NAMALWA (cell line): Measurements from ENCODE around the gene CBY2.

Source experiments
- DNase-seq: peaks from one replicate; pipeline ENCODE4 v3.0.0-alpha.2; 2015; ENCODE audit warnings: low spot score

CBY2 gene

DNA sequence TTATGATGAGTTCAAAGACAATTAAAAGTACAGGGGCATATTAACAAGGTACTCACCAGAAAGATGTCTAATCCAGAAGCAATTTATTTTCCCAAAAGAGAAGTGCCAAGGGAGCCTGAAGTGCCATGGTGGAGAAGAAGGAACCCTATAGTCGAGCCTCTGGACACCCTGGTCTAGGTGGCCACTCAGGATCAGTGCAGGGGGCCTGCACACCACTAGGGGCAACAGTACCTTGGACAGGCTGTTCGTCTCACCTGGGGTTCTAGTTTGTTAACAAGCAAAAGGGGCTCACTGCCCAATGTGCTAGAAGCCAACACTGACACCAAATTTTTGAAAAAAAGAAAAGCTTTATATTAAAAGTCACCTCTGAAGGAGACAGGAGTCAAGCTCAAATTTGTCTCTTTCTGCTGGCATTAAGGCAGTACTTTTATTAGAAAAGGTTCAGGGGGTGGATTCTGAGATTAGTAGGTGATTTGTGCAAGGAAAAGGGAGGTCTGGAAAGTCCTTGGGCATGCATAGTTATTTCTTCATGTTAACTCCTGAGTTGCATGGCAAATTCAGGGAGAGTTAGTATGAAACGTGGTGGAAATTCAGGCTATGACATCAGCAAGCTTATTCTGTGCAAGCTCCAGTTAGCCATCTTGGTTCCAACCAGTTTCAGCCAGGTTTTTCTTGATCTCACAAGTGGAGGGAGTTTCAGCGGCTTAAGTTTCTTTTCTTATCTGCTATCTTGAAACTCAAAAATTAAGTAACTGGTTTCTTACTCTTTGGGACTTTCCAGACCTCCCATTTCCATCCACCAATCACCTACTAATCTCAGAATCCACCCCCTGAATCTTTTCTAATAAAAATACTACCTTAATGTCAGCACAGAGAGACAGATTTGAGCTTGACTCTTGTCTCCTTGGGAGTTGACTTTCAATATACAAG lies 884 bp upstream of the CBY2 start:
- no peak for DNase-seq

DNA sequence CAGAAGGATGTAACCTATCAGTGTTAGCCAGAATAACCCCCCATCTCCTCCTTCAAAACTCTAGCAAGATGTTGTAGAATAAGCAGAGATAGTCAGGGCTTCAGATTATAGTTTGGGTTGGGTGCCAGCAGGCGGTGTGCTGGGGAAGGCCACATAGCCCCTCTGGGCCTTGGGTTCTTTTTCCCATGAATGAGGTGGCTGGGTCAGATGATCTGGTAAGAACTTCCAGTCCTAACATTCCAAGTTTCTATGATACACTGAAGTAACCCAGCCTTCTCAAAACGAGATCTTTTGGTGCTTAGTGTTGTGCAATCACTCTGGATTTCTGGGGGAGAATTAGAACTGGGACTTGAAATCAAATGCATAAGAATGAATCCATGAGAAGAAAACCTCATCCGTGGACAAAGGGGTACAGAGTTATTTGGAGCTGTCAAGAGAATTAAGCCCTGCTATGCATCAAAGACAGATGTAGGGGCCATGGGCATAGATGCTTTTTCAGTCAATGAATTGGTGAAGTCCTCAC lies 810 bp downstream of the CBY2 start:
- DNase-seq, result no peak

DNA sequence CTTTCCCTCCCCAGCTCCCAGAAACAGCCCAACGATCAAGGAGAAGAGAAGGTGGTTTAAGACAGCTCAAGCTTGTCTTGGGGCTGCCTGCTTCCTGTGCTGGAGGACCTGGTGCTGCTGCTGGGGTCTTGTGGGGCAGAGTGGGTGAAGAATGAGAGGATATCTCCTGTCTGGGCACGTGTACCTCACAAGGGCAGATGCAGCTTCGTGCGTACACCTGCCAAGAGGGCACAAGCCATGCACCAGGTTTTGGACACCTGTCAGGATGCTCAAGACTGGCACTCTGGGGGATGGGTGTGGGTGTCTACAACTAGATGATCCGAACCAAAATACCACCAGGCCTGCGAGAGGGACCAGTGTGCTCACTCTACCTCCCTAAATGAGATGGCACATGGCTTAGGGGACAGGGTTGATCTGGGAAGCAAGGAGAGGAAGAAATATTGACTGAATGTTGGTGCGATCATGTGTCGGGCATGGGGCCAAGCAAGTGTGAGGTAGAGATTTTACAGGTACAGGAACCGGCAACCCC lies 2.2 kb downstream of the CBY2 start:
- no peak for DNase-seq

DNA sequence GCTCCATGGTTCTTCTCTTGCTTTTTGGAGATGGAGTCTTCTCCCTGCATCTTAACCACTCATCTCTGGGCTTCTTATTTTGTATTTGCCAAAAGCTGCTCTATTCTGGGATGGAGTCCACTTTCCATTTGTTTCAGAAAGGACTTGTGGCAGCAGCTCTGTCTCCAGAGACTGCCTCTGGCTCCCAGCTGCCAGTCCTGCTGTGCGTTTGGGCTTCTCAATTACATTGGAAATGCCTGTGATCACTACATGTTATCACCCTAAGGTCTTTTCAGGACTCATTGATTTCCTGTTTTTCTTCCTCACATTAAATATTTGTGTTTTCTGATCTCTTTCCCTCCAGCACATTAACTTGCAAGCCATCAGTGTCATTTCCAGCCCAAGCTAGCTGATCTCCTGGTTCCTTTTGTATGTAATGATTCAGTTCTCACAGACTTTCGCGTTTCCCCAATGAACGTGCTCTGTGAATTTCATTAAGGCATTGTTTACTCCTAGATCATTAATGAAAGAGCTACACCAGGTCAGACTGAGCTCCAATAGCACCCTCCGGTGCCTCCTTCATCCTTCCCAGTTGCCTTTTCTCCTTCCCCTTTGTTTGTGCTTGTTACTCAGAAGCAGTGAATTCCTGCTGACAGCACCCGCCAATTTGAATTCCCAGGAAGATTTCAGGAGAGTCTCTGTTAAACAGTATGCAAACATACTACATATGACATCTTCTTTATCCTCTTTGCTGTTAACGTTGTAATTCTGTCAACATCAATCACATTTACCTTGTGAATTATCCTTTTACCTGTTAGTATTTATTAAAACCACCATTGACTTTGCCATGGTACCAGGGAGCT lies 3.0 kb downstream of the CBY2 start:
- no peak for DNase-seq

DNA sequence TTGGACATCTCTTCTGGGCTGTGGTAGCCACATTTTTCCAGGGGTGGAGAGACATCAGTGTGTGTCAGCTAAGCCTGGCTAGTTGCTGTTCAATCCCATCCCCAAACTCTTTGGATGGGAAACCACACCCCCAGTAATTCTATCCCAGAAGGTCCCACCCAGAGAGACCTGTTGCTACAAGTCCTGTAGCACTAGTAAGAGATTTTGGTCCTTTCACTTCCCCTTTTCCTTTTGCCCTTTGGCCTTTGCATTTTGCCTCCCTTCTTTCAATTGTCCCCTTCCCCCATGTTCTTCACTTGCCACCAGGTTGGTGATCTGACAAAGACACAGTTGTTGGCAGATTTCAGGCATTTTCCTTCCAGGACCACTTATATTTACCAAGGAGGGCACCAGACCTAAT lies 3.8 kb downstream of the CBY2 start:
- peak; percentile 9 for DNase-seq

DNA sequence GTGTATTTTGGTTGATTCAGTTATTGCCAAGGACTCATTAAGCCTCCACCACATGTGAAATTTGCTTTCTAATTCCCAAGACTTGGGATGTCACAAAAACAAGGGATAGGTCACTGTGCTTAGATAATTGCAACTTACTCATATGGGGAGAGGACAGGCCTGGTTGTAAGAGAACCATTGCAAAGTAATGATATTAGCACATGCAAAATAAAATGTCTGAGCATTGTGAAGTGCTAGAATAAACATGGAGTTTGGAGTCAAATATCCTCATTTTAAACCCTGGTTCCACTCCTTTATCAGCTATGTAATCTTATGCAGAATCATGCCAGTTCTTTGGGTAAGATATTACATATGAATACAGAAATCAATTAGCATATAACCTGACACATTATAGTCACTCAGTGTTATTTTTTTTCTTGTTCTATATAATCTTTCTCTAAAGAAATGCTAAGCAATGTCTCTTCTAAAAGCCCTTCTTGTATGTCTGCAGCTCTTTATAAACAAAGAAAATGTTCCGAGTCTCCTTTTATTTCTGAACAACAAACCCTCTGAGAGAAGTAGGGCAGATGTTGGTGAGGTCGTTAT lies 5.5 kb downstream of the CBY2 start:
- no peak for DNase-seq

DNA sequence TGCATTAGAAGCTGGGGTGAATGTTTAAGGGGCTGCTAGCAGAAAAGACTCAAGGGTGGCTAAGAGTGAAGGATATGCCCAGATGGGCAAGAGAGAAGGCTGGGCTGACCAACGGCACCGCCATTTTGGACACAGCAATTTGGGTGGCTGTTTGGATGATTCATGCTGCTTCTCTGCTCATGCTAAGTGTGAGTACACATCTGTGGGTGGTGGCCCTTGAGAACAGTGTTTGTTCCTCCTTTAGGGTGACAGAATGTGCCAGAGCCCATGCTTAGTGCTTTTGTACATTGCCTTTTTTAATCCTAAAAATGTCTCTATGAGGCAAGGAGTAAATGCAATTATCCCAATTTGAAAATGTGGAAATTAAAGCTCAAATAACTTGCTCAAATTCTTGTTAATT lies 9.8 kb downstream of the CBY2 start:
- DNase-seq, result no peak

DNA sequence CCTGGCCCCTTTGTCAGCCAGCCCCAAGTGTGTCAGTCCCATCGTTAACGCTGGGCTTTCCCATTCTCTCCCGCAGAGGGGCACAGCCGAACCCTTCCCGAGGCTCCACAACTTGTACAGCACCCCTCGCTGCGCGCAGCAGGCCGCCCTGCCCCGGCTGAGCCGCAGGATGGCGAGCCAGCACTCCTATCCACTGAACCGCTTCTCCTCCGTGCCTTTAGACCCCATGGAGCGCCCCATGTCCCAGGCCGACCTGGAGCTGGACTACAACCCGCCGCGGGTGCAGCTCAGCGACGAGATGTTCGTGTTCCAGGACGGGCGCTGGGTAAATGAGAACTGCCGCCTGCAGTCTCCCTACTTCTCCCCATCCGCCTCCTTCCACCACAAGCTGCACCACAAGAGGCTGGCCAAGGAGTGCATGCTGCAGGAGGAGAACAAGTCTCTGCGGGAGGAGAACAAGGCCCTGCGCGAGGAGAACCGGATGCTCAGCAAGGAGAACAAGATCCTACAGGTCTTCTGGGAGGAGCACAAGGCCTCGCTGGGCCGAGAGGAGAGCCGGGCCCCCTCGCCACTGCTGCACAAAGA lies 11.1 kb downstream of the CBY2 start:
- no peak for DNase-seq

DNA sequence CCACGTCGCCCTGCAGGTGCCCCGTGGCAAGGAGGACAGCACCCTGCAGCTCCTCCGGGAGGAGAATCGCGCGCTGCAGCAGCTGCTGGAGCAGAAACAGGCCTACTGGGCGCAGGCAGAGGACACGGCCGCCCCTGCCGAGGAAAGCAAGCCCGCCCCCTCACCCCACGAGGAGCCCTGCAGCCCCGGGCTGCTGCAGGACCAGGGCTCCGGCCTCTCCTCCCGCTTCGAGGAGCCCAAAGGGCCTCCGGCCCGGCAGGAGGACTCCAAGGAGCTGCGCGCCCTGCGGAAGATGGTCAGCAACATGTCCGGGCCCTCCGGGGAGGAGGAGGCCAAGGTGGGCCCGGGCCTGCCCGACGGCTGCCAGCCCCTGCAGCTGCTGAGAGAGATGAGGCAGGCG lies 11.6 kb downstream of the CBY2 start:
- no peak for DNase-seq

DNA sequence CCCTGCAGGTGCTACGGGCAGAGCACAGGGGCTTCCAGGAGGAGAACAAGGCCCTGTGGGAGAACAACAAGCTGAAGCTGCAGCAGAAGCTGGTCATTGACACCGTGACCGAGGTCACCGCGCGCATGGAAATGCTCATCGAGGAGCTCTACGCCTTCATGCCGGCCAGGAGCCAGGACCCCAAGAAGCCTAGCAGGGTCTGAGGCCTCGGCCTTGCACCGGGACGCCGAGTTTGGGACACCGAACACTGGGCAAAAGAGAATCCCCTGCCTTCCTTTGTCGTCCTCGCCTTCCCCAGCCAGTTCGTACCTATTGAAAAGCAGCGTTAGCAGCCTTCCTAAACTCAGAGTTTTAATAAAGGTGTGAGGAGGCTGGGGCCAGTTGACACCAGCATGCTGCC lies 12.1 kb downstream of the CBY2 start:
- DNase-seq, result no peak

DNA sequence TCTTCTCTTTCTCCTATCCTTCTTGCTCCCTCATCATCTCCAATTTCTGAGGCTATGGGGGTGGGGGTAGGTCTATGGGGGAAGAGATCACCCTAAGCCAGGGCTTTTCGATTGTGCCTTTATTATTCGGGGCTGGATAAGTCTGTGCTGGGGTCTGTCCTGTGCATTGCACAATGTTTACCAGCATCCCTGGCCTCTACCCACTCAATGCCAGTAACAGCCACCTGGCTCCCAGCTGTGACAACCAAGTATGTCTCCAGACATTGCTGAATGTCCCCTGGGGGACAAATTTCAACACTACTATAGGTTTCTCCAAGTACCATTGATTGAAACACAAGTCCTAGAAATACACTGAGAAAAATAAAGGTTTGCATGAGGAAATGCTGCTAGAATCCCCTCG lies 13.2 kb downstream of the CBY2 start:
- no peak for DNase-seq

DNA sequence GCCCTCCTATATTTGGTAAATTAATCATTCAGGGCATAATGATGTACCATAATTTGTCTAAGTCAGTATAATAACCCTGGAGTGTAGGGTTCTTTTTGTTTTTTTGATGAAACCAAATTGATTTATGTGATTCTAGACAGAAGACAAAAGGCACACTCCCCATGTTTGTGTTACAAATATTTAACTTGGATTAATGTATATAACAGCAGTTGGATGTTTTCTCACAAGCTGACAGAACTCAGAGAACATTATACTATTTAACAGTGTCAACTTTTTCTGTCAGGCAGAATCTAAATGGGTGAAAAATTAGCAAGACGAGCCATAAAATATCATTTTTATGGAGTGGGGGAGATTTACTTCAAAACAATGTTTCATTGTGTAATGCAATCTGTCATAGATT lies 15.2 kb downstream of the CBY2 start:
- DNase-seq, result no peak

DNA sequence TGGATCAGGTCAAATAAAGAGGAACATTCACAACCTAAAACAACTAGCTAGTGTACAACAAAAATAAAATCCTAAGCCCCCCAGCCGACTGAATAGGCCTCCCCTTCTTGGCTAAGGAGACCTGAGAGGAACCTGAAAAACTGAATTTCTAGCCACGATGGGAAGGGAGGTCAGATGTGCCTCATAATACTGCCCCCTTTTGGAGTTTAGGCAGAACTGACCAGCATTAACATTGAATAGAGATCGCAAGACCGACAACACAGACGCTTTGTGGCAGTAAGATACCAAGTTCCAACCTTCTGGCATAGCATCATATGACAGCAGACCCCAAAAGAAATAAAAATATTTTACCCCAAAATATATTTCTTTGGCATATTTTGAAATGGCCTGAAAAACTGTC lies 15.9 kb downstream of the CBY2 start:
- DNase-seq, result peak; percentile 35

DNA sequence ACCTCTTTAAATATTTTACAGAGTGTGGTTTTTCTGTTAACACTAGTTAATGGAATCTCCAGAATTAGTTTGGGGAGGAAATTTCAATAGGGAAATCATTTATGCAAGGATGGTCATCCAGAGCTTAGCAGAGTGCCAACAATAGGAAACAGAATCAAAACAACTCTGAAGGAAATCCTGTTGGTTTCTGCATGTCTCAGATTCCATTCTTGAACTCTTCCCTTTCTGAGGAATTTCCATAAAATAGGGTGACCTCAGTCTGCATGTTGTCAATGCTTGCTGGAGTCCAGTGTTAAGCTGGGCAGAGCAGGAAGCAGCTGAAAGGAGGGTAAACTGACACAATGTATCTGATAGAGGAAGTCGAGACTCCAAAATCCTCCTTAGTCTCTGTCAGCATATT lies 16.9 kb downstream of the CBY2 start:
- DNase-seq, result no peak

DNA sequence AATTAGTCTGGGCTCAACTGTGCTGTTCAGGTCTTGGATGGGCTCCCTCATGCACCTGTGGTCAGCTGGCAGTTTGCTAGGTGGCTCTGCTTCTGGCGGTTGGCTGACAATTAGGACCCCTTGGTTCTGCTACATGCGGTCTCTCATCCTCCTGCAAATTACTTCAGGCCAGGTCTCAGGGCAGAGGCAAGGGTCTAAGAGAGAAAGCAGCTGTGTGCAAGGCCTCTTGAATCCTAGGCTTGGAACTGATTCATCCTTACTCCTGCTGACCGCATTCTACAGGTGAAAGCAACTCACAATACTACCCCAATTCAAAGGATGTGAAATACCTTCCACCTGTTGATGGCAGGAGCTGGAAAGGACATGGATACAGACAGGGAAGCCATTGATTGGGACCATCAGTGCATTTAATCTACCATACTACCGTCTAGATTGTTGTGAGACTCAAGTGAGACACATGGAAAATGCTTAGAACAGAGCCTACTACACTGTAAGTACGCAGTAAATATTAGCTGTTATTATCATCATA lies 19.1 kb downstream of the CBY2 start:
- no peak for DNase-seq

DNA sequence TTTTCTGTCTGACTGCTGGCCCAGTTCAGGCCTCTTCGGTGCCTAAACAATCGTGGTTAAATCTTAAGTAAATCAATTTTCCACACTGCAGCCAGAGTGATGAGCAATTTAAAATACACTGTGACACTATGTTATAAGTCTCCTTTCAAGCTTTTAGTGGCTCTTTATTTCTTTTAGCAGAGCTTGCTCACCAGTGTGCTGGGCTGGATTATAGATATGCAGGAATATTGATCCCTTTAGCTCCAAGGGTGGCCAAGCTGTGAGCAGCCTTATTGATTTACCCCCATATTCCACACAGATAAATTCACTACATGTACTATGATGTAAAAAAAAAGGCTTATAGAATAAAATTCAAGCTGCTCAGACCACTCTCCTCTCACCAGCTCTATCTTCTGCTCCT lies 21.7 kb downstream of the CBY2 start:
- no peak for DNase-seq

DNA sequence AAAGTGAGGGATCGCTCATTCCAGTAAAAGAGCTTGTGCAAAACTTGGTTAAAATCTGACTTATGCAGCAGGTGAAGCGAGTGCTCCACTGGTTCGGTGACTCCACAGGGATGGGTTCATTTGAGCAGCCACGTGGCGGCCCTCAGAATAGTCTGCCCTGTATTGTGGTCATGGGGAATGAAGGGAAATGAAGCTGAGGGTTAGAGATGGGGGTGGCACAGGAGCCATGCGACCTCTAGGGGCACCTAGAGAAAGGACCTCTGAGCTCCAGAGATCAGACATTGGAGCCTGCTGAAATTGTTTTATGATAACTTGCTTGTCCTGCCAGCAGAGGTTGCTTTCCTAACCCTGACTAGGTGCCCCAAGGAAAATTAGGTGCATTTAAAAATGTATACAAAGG lies 26.6 kb downstream of the CBY2 start:
- DNase-seq, result peak; percentile 65

DNA sequence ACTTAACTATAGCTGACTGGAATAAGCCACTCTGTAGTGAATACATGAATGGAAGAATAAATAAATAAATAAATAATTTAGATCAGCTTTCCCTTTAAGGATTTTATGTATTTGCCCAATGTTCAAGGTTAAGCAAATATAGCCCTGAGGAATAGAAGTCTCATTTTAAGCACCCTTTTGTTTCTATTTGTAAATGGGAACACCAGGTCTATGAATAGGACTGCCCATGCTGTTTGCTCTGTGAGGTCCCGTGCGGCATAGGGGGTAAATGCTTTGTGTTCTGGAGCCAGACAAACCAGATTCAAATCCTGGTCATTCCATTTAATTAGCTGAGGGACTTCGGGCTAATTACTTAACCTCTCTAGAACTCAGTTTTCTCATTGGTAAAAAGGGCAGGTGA lies 29.3 kb downstream of the CBY2 start:
- DNase-seq, result no peak

DNA sequence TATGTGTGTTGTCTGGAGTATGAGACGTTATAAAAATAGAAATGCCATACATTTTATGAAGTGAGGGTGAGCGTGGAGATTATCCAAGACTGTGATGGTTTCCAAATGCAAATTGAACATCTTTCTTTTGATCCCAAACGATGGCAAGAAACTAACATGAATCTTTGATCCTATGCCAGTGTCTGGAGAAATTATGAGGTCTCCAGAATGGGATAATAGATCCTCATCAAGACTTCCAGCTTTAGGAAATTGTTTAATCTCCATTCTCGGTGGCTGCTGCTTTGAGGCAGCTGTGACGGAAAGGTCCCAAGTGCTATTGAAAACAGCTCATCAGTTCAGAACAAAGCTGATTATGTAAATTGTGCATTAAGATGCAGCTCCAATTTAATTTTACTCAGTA lies 30.8 kb downstream of the CBY2 start:
- no peak for DNase-seq

DNA sequence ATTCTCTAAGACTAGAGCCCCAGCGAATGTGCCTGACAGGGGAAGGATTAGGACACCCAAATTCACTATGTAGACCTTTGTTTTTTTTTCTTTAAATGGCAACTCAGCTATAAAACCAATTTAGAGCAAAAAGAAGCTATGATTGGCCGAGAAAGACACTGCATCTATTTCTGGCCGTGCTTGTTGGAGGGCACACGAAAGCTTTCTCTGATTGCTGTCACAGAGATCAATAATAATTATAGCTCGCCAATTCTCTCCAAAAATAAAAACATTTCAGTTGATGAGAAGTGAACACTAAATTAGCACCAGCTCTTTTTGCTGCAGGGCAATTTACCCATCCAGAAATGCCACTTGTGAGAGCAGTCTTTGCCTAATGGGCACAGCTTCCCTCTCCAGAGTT lies 31.2 kb downstream of the CBY2 start:
- no peak for DNase-seq

DNA sequence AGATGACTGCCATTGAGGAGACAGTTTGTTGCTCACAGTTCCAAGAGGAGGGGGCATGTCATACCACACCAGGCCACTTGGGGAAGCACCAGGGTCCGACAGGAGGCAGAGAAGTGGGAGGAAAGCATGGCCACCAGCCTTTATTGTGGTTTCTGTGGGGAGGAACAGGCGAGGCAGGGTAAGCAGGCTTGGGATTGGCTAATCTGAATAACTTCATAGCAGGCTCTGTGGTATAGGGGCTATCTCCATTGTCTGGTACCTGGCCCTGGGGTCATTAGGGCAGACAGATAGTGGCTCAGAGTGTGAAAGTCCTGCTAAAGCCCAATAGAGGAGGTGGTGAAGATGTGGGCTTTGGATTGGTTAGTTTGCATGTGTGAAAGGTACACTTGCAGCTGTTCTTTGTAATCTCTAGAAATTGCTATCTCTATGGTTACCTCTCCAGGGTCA lies 35.5 kb downstream of the CBY2 start:
- peak; percentile 46 for DNase-seq

DNA sequence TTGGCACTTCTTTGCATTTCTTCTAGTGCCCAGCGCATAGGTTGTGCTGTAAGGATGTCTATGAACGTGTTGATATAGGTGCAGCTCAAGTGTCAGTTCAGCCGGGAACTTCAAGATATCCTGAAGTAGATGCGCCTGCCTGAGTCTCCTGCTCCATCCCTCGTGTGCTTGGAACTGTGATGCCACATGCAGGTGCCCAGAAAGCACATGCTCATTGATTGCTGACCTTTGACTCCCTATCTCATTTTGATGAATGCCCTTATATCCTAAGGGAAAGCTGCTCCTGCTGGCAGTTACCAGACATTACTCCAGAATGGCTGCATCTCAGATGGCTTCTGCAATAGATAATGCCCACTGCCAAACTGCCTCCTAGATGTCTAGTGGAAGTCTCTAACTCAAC lies 40.9 kb downstream of the CBY2 start:
- DNase-seq, result no peak
